Measurements from ENCODE around the gene SMARCE1. TPM values are rescaled to one million over a fixed set of nuclear protein-coding genes. Genes with fewer than 3 reads are reported as not detected.

SMARCE1 gene
- total RNA-seq: 85.4 and 86.6 TPM in 2 replicates

GRCh38 chr17:40647624-40648383 is at the start of gene SMARCE1:
Gene SMARCE1, minus strand, starts transcription at chr17:40647818. Its CDS starts 2,016 bp downstream, at chr17:40645802.

GRCh38 chr17:40664582-40665333 is 17.1 kb upstream of the SMARCE1 start, which contains the start of gene KRT222:
Gene KRT222, minus strand, starts transcription at chr17:40665177. Its CDS starts 78 bp downstream, at chr17:40665099.

Other genes starting within 250 kb of the SMARCE1 start
- gene TOP2A, start 229.9 kb downstream of the SMARCE1 start, total RNA-seq: 134 and 144 TPM in 2 replicates
- gene IGFBP4, start 204.4 kb downstream of the SMARCE1 start, total RNA-seq: 111 and 122 TPM in 2 replicates
- 0.53 TPM in 1 of 2 replicates, not detected in the other for gene TNS4, start 146.2 kb downstream of the SMARCE1 start, total RNA-seq
- gene CCR7, start 82.3 kb downstream of the SMARCE1 start, total RNA-seq: not detected in 2 replicates
- gene KRT222, start 17.4 kb upstream of the SMARCE1 start, total RNA-seq: not detected in 2 replicates
- not detected in 2 replicates for gene KRT24, start 55.9 kb upstream of the SMARCE1 start, total RNA-seq
- not detected in 2 replicates for gene KRT25, start 107.5 kb upstream of the SMARCE1 start, total RNA-seq
- not detected in 2 replicates for gene KRT26, start 124.4 kb upstream of the SMARCE1 start, total RNA-seq
- not detected in 2 replicates for gene KRT27, start 134.7 kb upstream of the SMARCE1 start, total RNA-seq
- gene KRT28, start 152.1 kb upstream of the SMARCE1 start, total RNA-seq: not detected in 2 replicates
- 21.9 and 23.3 TPM in 2 replicates for gene KRT10, start 174.8 kb upstream of the SMARCE1 start, total RNA-seq
- not detected in 2 replicates for gene KRT12, start 219.4 kb upstream of the SMARCE1 start, total RNA-seq
- gene KRT20, start 237.4 kb upstream of the SMARCE1 start, total RNA-seq: not detected in 2 replicates